GM12872 (cell line): Measurements from ENCODE around the gene KLF1.
A peak's percentile ranks its signal among the peaks of the same experiment; 100 is the strongest.

Experiments
- CTCF ChIP-seq: IDR thresholded peaks from 3 replicates; pipeline ENCODE4 v1.5.1; 2011; ENCODE audit warnings: low read depth, mild to moderate bottlenecking, low read length, moderate library complexity; ENCODE audit not compliant: insufficient read depth

The KLF1 gene

GRCh38 chr19:12864143-12864542, 22.9 kb downstream of the KLF1 start:
- no peak for TF ChIP-seq CTCF

GRCh38 chr19:12859546-12859945, 27.5 kb downstream of the KLF1 start:
- no peak for TF ChIP-seq CTCF

GRCh38 chr19:12858041-12858928, 28.7 kb downstream of the KLF1 start:
- no peak for TF ChIP-seq CTCF

GRCh38 chr19:12856653-12857052, 30.3 kb downstream of the KLF1 start:
- no peak for TF ChIP-seq CTCF

- TF ChIP-seq CTCF, result peak; percentile 96
Measured at GRCh38 chr19:12847159-12848139, 39.6 kb downstream of the KLF1 start.

- no peak for TF ChIP-seq CTCF
Measured at GRCh38 chr19:12843999-12844732, 42.8 kb downstream of the KLF1 start.
